WI38 (cell line): ENCODE measurements around the gene MDH2.

Experiments
- H3K4me3 ChIP-seq: 2 replicates; pipeline ENCODE4 v1.5.1; 2011; ENCODE audit warnings: low read depth, mild to moderate bottlenecking, control low read depth, low read length
- TF ChIP-seq, protein P1 (sequence below): IDR thresholded peaks from 2 replicates; pipeline ENCODE4 v1.5.1; 2012; ENCODE audit warnings: low read depth, mild to moderate bottlenecking, control low read depth, low read length

The MDH2 gene

DNA sequence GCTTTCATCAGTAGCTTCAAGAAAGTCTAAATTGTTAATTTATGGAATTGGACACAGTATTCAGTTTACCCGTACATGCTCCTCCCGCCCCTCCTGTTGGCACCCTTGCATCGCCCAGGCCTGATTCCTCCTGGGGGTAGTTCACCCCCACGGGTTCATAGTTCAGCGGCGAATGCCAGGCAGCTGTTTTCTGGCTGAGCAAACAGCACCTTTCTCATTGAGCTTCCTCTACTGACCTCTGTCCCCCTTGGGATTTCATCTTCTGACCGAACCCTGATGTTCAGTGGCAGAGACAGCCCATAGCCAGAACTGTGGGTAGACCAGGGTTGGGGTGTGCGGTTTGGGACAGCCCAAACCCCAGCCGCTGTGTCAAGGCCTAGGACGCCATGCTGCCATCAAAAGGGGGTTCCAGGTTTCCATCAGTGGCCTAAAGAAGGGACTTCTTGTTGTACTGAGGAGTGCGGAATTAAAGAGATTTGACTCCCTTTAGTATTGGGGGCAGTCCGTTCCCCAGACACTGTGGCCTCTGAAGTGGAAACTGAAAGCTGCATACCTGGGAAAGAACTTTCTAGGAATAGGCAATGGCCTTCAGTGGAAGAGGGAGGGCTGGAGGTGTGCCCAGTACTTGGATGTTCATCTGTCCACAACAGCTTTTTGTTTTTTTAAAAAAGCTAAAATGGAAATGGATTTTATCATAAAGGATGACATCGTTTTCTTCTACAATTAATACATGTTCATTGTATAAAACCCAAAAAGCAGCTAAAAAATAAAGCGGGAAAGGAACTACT lies 19.0 kb downstream of the MDH2 start:
- TF ChIP-seq, protein P1, sequence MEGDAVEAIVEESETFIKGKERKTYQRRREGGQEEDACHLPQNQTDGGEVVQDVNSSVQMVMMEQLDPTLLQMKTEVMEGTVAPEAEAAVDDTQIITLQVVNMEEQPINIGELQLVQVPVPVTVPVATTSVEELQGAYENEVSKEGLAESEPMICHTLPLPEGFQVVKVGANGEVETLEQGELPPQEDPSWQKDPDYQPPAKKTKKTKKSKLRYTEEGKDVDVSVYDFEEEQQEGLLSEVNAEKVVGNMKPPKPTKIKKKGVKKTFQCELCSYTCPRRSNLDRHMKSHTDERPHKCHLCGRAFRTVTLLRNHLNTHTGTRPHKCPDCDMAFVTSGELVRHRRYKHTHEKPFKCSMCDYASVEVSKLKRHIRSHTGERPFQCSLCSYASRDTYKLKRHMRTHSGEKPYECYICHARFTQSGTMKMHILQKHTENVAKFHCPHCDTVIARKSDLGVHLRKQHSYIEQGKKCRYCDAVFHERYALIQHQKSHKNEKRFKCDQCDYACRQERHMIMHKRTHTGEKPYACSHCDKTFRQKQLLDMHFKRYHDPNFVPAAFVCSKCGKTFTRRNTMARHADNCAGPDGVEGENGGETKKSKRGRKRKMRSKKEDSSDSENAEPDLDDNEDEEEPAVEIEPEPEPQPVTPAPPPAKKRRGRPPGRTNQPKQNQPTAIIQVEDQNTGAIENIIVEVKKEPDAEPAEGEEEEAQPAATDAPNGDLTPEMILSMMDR, result no peak

DNA sequence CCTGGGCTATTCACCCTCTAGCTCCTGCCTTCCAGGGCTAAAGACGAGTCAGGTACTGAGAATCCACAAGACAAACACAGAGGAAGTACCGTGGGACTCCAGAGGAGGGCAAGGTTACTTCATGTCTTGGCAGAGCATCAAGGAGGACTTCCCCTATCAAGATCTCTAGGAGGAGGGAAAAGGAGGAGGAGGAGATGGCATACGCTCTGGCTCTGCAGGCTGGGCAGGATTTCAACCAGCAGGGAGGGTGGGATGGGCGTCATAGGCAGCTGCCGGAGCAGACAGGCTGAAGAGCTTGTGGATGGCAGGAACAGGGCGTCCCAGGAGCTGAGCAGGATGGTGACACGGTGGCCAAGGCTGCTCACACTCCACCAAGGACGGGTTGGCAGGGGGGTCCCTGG lies 21.3 kb downstream of the MDH2 start:
- no peak overlapping the region for H3K4me3 ChIP-seq
- TF ChIP-seq, protein P1, result 0 out of 2 replicates have a peak, but pooled peaks have one; percentile 18

More for the DNA sequence above, 19.0 kb downstream of the MDH2 start:
- H3K4me3 ChIP-seq, result no peak overlapping the region

DNA sequence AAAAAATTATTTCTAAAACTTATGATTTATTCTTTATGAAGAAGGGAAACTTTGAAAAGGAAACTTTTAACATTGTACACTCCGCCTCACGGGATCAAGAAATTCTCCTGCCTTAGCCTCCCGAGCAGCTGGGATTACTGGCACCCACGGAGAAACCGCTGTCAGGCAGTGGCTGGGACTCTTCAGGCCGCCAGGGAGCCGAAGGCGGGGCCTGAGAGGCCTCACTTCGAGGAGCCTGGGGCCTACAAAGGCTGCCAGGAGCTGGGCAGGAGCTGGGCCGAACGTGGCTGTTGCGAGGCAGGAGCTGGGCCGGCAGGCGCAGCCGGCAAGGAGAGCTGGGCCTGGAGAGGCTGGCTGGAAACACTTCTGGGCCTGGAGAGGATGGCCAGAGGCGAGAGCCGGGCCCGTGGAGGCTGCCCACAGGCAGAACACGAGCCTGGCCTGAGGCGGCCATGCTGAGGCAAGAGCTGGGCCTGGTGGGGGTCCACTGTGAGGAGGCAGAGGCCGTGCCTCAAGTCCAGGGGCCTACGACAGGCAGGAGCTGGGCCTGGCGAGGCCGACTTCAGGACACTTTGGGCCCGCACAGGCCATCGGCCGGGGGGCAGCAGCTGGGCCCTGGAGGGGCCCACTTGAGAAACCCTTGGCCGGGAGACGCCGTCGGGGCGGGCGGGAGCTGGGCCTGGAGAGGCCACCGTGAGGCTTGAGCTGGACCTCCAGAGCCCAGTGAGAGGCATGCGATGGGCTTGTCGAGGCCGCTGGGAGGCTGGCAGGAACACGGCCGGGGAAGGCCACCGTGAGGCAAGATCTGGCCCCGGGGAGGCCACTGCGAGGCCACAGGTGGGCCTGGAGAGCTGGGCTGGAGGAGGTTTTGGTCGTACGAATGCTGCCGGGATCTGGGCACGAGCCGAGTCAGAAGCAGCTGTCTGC lies 23.7 kb downstream of the MDH2 start:
- TF ChIP-seq, protein P1, result no peak
- no peak overlapping the region for H3K4me3 ChIP-seq

DNA sequence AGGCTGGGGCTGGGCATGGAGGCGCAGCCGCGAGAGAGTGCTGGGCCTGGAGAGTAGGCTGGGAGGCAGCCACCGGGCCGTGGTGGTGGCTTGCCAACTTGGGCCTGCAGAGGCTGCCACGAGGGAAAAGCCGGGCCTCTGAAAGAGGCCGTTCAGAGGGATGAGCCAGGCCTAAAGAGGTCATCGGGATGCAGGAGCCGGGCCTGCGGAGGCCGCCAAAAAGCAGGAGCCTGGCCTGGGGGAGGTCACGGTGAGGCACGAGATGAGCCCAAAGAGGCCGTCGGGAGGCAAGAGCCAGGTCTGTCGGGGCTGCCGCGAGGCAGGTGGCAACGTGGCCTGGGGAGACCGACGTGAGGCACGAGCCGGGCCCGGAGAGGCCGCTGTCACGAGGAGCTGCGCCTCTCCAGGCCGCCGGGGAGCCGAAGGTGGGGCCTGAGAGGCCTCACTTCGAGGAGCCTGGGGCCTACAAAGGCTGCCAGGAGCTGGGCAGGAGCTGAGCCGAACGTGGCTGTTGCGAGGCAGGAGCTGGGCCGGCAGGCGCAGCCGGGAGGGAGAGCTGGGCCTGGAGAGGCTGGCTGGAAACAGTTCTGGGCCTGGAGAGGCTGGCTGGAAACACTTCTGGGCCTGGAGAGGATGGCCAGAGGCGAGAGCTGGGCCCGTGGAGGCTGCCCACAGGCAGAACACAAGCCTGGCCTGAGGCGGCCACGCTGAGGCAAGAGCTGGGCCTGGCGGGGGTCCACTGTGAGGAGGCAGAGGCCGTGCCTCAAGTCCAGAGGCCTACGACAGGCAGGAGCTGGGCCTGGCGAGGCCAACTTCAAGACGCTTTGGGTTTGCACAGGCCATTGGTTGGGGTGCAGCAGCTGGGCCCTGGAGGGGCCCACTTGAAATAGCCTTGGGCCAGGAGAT lies 24.6 kb downstream of the MDH2 start:
- H3K4me3 ChIP-seq, result no peak overlapping the region

DNA sequence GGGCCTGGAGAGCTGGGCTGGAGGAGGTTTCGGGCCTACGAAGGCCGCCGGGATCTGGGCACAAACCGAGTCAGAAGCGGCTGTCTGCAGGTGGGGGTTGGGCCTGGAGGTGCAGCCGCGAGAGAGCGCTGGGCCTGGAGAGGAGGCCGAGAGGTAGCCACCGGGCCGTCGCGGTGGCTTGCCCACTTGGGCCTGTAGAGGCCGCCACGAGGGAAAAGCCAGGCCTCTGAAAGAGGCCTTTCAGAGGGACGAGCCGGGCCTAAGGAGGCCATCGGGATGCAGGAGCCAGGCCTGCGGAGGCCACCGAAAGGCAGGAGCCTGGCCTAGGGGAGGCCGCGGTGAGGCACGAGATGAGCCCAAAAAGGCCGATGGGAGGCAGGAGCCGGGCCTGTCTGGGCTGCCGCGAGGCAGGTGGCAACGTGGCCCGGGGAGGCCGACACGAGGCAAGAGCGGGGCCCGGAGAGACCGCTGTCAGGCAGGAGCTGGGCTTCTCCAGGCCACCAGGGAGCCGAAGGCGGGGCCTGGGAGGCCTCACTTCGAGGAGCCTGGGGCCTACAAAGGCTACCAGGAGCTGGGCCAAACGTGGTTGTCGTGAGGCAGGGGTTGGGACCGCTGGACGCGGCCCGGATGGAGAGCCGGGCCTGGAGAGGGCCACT lies 25.6 kb downstream of the MDH2 start:
- no peak overlapping the region for H3K4me3 ChIP-seq
- TF ChIP-seq, protein P1, result no peak

More for the DNA sequence above, 24.6 kb downstream of the MDH2 start:
- TF ChIP-seq, protein P1, result no peak

DNA sequence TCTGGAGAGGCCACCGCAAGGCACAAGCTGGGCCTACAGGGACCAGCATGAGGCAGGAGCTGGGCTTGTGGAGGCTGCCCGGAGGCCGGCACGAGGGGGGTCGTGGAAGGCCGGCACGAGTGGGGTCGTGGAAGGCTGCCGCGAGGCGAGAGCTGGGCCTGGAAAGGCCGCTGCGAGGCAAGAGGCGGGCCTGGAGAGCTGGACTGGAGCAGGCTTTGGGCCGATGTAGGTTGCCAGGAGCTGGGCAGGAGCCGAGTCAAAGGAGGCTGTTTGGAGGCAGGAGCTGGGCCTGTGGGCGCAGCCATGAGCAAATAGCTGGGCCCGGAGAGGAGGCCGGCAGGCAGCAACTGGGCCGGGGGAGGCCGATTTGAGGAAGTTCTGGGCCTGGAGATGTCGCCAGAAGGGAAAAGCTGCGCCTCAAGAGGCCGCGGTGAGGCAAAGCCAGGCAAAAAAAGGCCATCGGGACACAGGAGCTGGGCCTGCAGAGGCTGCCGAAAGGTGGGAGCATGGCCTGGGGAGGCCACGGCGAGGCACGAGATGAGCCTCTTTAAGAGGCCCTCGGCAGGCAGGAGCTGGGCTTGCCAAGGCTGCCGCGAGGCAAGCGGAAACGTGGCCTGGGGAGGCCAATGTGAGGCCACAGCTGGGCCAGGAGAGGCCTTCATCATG lies 26.5 kb downstream of the MDH2 start:
- H3K4me3 ChIP-seq, result no peak overlapping the region
- TF ChIP-seq, protein P1, result no peak
